Pericardium fibroblast (primary cell): ENCODE data around the gene ZNF718. TPM values are rescaled to one million over a fixed set of nuclear protein-coding genes. Genes with fewer than 3 reads are reported as not detected.

Experiments
- total RNA-seq: library from RNA; depleted of rRNA; stranded (reverse); fragments of >200 nt; gene quantifications from 2 replicates; pipeline ENCODE4 v1.2.3, GENCODE V29; 2015

The ZNF718 gene
- total RNA-seq: 2.4 and 2.8 TPM in 2 replicates

GRCh38 chr4:124275-125081 lies at the start of gene ZNF718:
TSS of gene ZNF718 (plus strand) at chr4:124501. CDS start at chr4:124671, 170 bp downstream.

Other genes with a start within 250 kb of the ZNF718 start
- gene ZNF595, start 71.2 kb upstream of the ZNF718 start, total RNA-seq: 3.7 and 5.4 TPM in 2 replicates
- not detected in 2 replicates for gene ZNF732, start 181.0 kb downstream of the ZNF718 start, total RNA-seq
- 3.2 and 4.7 TPM in 2 replicates for gene ZNF141, start 213.3 kb downstream of the ZNF718 start, total RNA-seq